T-helper 1 cell treated with Interleukin-12 subunit alpha and Interleukin-12 subunit beta and Interleukin-4 antibody, amounts not matched to agents 30 ng/mL and 1 ng/mL, for 36 hours (primary cell): ENCODE results near the gene CAVIN1. TPM values are rescaled to one million over a fixed set of nuclear protein-coding genes. Genes with fewer than 3 reads are reported as not detected.
"Not testable (repeated sequence)": the region's sequence is repeated elsewhere in the genome, so short reads cannot be mapped to it uniquely, and the experiment has no call there.

Source experiments
- intact Hi-C: fragments of 100-400 bp; cut with micrococcal nuclease; formaldehyde crosslinking; loops from one replicate; pipeline ENCODE4 v1.15.1; 2024
- total RNA-seq: library from RNA; stranded (reverse); gene quantifications from 2 replicates; pipeline ENCODE4 v1.2.3, GENCODE V29; 2022

CAVIN1 gene, protein sequence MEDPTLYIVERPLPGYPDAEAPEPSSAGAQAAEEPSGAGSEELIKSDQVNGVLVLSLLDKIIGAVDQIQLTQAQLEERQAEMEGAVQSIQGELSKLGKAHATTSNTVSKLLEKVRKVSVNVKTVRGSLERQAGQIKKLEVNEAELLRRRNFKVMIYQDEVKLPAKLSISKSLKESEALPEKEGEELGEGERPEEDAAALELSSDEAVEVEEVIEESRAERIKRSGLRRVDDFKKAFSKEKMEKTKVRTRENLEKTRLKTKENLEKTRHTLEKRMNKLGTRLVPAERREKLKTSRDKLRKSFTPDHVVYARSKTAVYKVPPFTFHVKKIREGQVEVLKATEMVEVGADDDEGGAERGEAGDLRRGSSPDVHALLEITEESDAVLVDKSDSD
- 1.9 TPM in 2 replicates for total RNA-seq

DNA sequence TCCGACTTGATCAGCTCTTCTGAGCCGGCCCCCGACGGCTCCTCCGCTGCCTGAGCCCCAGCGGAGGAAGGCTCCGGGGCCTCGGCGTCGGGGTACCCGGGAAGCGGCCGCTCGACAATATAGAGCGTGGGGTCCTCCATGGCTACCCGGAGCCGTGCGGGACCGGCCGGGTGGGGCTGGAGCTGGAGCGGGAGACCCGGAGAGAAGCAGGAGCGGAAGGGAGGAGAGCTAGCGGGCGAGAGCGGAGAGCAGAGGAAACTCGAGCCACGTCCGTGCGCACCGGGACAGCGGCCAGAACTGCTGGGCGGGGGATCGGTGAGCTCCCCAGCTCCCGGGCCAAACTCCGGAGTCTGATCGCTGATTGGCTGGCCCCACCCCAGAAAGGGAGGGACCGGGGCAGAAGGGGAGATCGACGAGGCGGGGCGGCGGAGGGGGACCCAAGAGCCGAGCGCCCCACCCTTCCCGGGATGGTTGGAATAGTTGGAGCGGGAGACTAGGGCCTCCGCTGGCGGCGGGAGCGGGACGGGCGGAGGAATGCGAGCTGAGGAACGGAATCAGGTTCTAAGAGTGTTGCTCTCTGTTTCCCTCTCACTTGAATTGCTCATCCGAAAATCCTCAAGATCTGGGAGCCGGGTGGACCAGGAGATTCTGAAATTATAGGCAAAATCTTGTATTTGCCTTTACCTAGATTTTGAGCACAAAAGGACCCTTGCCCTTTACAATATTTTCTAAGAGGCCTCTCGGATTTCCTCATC lies at the start of gene CAVIN1:
Gene CAVIN1, minus strand, starts transcription at position 299 of the 755 bp plus-strand sequence. Its CDS starts 159 bp downstream, at position 140.
- intact Hi-C loops: loop anchor here (5.0 kb wide), 1 partner anchor 34 kb away; the partner anchor contains the start of gene ATP6V0A1

DNA sequence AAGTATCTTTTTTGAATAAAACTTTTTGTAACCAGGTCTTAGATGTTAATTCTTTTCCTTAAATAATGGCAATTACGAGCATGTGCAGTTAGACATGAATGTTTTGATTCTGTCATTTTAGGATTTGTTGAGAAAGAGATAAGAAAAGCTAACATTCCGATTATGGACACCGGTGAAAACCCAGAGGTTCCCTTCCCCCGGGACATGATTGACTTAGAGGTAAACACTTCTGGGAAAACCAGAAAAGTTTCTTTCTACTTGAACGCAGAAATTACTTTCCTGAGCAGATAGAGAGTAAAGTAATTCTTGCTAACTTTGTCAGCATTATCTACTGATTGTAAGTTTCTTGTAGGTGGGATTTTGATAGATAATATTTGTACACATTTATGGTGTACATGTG lies 44.8 kb upstream of the CAVIN1 start:
- intact Hi-C loops: no loop called here

DNA sequence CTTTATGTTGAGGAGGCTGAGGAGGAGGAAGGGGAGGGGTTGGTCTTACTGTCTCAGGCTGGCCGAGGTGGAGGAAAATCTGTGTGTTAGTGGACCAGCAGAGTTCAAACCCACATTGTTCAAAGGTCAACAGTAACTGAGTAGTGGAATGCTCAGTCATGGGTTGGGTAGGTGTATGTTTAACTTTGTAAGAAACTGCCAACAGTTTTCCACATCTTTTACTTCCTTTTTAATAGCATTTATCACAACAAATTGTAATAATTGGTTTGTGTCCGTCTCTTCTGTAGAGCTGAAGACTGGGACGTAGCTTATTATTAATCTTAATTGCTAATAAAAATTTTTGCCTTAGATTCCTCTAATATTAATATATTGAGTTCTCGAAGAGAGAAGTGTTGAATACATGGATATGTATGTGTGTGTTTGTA lies 40.9 kb upstream of the CAVIN1 start:
- intact Hi-C loops: no loop called here

DNA sequence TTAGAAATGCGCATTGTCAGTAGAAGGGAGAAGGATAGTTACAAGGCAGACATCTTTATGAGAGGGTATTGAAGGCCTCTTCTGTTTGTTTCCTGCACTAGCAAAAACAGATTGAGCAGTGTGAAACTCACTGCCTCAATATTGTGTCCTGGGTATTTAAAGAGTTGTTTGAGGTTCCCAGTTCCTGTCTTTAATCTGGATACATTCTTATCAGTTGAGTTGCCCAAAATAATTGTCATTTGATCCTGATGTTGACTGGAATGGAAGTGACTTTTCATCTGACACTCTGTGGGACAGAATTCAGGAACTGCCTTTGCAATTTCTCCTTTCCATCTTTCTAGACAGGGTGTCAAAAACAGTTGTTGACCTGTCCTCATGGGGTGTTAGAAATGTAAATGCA lies 37.3 kb upstream of the CAVIN1 start:
- intact Hi-C loops: loop anchor here (1.0 kb wide), 2 partner anchors 24 to 71 kb away; no protein-coding TSS in a partner anchor

DNA sequence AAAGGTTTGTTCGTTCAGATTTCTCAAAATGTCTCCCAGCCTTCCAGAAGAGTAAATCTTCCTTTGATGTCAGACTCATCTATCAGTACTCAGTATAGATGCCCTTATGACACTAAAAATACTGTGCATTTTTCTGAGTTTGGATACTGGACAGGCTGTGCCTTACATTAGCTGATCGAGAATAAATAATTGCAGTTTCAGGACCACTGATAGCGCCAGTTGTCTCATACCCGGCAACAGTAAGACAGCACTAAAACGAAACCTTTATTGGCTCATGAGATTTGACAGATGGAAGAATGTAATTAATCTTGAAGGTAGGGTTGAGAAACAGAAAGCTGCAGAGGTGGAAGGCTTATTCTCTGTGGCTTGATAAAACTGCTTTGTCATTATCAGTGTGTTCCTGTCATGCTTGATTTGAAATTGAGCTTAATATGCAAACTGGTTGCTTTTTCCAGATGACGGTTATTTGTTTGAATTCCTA lies 36.8 kb upstream of the CAVIN1 start:
- intact Hi-C loops: loop anchor here (1.0 to 5.0 kb wide), 5 partner anchors 24 to 266 kb away; partner anchors contain the start of genes CAVIN1 and GHDC

DNA sequence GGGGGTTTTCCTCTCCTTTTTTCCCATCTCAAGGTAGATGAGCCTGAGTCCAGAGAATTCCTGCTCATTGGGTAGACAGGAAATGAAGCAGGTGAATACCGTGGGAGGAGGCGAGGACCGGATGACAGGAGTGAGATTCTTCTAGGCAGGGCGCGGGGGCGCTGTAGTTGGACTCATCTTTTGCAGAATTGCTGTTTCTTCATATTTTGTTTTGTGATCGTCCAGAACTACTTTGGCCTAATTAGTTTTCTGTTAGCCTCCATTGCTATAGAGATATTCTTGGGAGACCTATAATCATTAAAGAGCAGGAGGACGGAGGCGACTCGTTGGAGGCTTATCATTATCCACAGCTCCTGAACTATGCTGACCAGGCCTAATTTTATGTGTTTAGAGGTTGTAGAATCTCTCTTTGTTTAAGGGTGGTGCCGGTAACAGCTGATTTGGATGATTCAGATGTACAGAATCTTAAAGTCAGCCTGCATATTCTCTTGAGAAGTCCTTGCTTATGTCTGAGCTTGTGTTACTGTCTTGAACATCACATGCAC lies 36.3 kb upstream of the CAVIN1 start:
- intact Hi-C loops: loop anchor here (1.0 to 5.0 kb wide), 3 partner anchors 37 to 265 kb away; partner anchors contain the start of genes CAVIN1 and GHDC

DNA sequence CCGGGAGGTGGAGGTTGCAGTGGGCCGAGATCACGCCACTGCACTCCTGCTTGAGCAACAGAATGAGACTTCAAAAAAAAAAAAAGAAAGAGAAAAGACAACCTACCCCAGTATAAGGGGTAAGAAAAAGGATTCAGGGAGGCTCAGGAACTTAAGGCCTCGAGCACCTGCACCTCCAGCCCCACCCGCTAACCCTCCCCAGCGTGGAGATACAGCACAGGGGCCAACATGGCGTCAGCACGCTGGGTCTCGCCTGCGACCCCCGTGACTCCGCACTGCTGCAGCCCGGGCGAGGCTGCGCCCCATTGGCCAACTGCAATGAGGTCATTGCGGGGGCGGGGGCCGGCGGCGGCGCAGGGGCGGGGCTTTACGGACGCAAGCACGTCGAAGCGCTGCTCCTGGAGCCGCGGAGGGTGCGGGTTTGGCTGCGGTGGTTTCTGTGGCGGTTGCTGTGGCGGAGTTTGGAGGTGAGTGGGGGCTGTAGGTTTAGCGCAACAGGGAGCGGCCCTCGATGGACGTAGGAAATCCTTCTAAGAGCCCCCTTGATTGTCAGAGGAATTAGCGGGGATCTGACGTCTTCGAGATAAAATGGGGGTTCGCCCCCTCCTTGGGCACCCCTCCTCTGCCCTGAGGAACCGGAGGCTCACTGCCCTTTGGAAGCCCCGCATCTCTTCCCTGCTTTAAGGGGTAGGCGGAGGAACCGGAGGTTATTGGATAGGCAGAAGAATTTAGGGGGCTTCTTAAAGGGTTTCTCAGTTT lies 35.6 kb upstream of the CAVIN1 start, which contains the start of gene ATP6V0A1:
Gene ATP6V0A1, plus strand, starts transcription at position 382 of the 759 bp plus-strand sequence. CDS start 2,017 bp downstream, outside the sequence.
- intact Hi-C loops: loop anchor here (1.0 to 5.0 kb wide), 4 partner anchors 36 to 351 kb away; partner anchors contain the start of genes CAVIN1 and GHDC

DNA sequence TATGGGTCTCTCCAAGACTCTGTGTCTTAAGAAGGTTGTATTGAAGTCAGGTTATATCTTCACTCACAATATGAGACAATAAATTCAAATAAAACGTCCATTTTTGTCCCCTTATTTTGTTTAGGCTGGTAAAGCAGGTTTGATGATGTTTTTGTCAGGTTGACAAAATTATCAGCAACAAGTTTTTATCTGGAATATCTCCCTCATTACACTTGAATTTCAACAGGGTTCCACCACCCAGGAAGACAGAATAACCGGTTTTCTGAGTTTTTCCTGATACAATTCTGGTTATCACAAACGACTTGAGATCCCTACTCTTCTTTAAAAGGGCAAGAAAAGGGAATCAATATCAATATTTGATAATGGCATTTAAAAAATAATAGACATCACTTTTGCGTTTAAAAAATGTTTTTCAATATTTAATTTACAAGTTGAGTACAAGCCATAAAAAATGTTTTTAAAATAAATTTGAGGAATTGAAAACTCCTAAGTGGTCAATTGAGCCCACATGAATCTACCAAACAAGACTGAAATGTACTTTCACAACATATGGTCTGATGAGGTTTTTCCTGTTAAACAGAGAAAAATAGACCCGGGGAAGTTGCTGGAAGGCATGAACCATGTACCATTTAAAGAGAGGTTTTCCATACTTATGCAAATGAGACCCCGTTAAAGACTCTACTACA lies 34.2 kb upstream of the CAVIN1 start:
- intact Hi-C loops: loop anchor here (5.0 kb wide), 2 partner anchors 35 to 120 kb away; partner anchors contain the start of gene CAVIN1

DNA sequence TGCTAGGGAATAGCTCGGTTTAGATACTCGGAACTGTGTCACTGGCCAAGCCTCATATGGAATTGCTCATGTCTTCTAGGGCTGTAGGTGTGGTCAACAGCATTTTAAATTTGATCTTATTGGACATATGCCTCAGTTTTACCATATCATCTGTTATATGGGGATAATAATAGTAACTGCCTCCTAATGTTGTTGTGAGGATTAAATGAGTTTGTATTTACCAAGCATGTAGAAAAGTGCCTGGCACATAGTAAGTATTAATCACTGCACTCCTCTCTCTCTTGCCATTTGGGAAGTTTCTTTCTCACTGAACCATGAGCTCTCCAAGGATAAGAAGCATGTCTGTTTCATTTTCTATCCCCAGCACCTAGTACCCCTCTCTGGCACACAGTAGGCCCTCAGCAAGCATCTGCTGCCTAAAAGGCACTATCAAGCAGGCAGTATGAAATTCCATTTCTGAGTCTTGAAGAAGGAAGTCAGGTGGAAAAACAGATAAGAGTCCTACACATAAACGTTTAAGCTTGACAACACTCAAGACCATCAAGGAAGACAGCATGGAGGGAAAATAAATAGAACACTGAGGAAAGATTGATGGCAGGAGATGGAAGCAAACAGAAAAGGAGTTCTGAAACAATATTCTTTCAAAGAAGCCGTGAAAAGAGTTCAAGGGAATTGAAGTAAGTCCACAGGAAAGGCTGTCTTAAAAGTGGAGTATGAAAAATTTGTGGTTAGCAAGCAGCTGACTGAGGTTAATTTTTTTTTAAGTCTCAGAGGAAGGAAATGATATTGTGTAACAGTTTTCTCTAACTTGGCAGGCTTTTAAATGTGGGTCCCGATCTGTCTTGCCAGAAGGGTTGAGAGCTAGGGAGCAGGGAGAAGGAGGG lies 33.4 kb upstream of the CAVIN1 start:
- intact Hi-C loops: loop anchor here (1.0 to 5.0 kb wide), 3 partner anchors 34 to 119 kb away; partner anchors contain the start of genes CAVIN1 and STAT3

DNA sequence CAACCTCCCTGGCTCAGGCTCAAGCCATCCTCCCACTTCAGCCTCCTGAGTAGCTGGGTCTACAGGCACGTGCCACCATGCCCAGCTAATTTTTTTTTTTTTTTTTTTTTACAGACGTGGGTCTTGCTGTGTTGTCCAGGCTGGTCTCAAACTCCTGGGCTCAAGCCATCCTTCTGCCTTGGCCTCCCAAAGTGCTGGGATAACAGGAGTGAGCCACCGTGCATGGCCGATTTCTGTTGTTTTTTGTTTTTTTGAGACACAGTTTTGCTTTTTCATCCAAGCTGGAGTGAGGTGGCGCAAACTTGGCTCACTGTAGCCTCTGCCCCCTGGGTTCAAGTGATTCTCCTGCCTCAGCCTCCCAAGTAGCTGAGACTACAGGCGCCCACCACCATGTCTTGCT lies 31.9 kb upstream of the CAVIN1 start:
- intact Hi-C loops: loop anchor here (5.0 kb wide), 2 partner anchors 33 to 118 kb away; partner anchors contain the start of gene CAVIN1

DNA sequence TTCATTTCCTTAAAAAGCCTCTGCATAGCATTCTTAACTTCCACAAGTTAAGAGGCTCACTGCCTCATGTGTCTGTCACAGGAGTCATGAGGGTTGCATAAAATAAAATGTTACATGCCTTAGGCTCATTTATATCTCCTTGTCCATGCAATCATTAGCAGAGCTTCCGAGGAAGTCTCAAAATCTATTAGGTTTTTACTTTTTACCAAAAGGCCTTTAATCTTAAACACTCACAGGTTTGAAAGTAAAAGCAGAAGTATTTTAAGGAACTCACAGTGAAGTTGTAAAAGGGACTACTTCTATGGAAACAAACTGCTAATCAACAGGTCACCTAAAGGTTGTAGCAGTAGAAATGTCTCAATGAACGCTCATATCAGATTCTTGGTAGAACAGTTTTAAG lies 30.4 kb upstream of the CAVIN1 start:
- intact Hi-C loops: no loop called here

DNA sequence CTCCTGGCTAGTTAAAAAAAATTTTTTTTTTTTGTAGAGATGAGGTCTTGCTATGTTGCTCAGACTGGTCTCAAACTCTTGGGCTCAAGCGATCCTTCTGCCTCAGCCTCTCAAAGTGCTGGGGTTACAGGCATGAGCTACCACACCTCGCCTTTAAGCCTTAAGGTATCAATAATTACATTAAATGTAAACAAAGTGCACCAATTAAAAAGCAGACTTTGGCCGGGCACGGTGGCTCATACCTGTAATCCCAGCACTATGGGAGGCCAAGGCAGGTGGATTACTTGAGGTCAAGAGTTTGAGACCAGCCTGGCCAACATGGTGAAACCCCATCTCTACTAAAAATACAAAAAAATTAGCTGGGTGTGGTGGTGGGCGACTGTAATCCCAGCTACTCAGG lies 28.2 kb upstream of the CAVIN1 start:
- intact Hi-C loops: not testable (repeated sequence)

DNA sequence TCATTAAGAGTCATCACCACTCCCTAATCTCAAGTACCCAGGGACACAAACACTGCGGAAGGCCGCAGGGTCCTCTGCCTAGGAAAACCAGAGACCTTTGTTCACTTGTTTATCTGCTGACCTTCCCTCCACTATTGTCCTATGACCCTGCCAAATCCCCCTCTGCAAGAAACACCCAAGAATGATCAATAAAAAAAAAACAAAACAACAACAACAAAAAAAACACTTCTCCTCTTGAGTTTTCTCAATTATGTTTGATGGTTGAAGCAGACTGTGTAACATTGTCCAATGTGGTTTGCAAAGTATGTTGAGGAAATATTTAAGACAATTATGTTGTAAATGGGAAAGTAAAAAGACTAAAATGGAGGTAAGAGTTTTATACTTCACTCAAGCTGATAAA lies 26.8 kb upstream of the CAVIN1 start:
- intact Hi-C loops: not testable (repeated sequence)

DNA sequence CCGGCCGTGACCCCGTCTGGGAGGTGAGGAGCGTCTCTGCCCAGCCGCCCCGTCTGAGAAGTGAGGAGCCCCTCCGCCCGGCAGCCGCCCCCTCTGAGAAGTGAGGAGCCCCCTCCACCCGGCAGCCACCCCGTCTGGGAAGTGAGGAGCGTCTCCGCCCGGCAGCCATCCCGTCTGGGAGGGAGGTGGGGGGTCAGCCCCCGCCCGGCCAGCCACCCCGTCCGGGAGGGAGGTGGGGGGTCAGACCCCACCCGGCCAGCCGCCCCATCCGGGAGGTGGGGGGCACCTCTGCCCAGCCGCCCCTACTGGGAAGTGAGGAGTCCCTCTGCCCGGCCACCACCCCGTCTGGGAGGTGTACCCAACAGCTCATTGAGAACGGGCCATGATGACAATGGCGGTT lies 26.1 kb upstream of the CAVIN1 start:
- intact Hi-C loops: not testable (repeated sequence)

DNA sequence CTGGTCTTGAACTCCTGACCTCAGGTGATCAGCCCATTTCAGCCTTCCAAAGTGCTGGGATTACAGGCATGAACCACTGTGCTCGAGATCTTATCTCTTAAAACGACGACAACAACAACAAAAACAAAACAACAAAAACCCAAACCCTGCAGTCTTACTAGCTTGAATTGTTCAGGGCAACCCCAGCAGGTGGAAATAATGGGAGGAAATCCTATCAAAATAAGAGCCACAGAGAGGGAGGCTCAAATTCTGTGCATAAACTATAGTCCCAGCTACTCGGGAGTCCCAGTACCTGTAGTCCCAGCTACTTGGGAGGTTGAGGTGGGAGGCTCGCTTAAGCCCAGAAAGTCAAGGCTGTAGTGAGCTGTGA lies 19.1 kb upstream of the CAVIN1 start:
- intact Hi-C loops: no loop called here

DNA sequence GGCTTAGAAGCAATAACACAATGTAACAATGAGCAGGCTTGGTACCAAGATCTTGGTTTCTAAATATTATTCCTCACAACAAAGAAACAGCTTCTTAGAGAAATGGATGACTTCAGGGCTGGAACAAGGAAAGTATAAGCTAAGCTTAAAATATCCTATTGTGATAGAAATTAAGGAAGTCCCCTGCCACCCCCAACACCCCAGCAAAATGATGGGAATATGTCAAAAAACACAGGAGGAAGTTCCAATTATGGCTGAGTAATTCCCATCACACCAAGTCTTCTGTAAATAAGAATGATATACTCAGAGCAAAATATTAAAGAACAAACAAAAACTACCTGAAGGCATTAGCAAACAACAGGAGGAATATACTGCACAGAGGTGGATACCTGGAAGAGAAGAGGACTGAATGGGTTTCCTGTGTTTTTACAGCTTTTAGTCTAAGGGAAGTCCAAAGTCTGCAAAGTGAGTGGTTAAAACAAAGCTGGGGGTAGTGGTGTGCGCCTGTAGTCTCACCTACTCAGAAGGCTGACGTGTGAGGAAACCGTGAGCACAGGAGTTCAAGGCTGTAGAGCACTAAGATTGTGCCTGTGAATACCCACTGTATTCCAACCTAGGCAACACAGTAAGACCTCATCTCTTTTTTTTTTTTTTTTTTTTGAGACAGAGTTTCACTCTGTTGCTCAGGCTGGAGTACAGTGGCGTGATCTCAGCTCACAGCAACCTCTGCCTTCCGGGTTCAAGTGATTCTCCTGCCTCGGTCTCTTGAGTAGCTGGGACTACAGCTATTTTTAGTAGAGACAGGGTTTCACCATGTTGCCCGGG lies 18.5 kb upstream of the CAVIN1 start:
- intact Hi-C loops: no loop called here

DNA sequence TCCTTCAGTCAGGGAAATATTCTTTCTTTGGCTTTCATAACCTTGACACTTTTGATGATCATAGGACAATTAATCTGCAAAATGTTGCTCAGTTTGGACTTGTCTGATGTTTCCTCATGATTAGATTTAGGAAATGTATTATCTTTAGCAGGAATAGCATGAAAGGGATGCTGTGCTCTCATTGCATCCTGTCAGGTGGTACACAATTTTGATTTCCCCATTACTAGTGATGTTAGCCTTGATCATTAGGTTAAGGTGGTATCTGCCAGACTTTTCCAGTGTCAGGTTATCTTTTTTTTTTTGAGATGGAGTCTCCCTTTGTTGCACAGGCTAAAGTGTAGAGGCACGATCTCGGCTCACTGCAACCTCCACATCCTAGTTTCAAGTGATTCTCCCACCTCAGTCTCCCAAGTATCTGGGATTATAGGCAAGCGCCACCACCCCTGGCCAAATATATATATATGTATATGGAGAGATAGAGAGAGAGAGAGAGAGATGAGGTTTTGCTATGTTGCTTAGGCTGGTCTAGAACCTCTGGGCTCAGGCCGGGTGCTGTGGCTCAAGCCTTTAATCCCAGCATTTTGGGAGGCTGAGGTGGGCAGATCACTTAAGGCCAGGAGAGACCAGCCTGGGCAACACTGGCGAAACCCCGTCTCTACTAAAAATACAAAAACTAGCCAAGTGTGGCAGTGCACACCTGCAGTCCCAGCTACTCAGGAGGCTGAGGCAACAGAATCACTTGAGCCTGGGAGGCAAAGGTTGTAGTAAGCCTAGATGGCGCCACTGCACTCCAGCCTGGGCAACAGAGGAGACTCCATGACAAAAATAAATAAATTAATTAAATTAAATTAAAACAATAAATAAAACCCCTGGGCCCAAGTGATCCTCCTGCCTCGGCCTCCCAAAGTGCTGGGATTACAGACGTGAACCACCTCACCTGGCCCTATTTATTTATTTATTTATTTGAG lies 15.8 kb upstream of the CAVIN1 start:
- intact Hi-C loops: loop anchor here (1.0 kb wide), 1 partner anchor 78 kb away; no protein-coding TSS in a partner anchor
